Type B pancreatic cell (in vitro differentiated cells): ENCODE measurements around the gene FHAD1. TPM values are rescaled to one million over a fixed set of nuclear protein-coding genes. Genes with fewer than 3 reads are reported as not detected.

Experiments
- DNase-seq: peaks from one replicate; pipeline ENCODE4 v3.0.0; 2021; ENCODE audit warnings: mixed read lengths; ENCODE audit not compliant: unreplicated experiment; ENCODE audit errors: extremely low spot score
- H3K27ac Mint-ChIP-seq: 2 replicates; pipeline ENCODE4 v1.8.0; 2021; ENCODE audit warnings: mild to moderate bottlenecking, mixed read lengths
- H3K27me3 Mint-ChIP-seq: 2 replicates; pipeline ENCODE4 v1.8.0; 2021; ENCODE audit warnings: mixed read lengths
- H3K36me3 Mint-ChIP-seq: 2 replicates; pipeline ENCODE4 v1.8.0; 2021; ENCODE audit warnings: mixed read lengths
- H3K4me1 Mint-ChIP-seq: one replicate; pipeline ENCODE4 v1.8.0; 2021; ENCODE audit warnings: mixed read lengths; ENCODE audit not compliant: unreplicated experiment
- H3K4me3 Mint-ChIP-seq: 2 replicates; pipeline ENCODE4 v1.8.0; 2021; ENCODE audit warnings: mild to moderate bottlenecking, mixed read lengths
- H3K9me3 Mint-ChIP-seq: 2 replicates; pipeline ENCODE4 v1.8.0; 2021; ENCODE audit warnings: mixed read lengths
- CTCF ChIP-seq: fragments of 200-600 bp; sonication (generic); conservative IDR thresholded peaks from 2 replicates; pipeline ENCODE4 v1.5.0; 2021; ENCODE audit warnings: antibody characterized with exemption, mild to moderate bottlenecking
- total RNA-seq: library from RNA; stranded (reverse); gene quantifications from 2 replicates; pipeline ENCODE4 v1.2.1, GENCODE V29; 2021; ENCODE audit warnings: low replicate concordance

The FHAD1 gene
- total RNA-seq, 1 donor from 2014 or later = 3.8 TPM

- peaks cover 42% of the 10 kb centered on the region for H3K4me1 Mint-ChIP-seq
- TF ChIP-seq CTCF = no peak
- no peaks in the 10 kb centered on the region for H3K9me3 Mint-ChIP-seq
- no peak overlapping the region for H3K4me3 Mint-ChIP-seq
- H3K36me3 Mint-ChIP-seq = peaks cover 3% of the 10 kb centered on the region
- DNase-seq = no peak
- H3K27ac Mint-ChIP-seq = no peak overlapping the region
- H3K27me3 Mint-ChIP-seq = peaks cover 15% of the 10 kb centered on the region
Observed at GRCh38 chr1:15244813-15245212, 2.2 kb upstream of the FHAD1 start.

- TF ChIP-seq CTCF = no peak
- Mint-ChIP-seq H3K4me1 (peaks cover 42% of the 10 kb centered on the region), H3K36me3 (peaks cover 3% of the 10 kb centered on the region), H3K9me3 (no peaks in the 10 kb centered on the region), H3K4me3 (peak overlapping the region; percentile 84), H3K27ac (no peak overlapping the region), H3K27me3 (peaks cover 21% of the 10 kb centered on the region)
- no peak for DNase-seq
Observed at GRCh38 chr1:15245593-15246360, 1.2 kb upstream of the FHAD1 start.

GRCh38 chr1:15248216-15248615 is 1.2 kb downstream of the FHAD1 start:
- Mint-ChIP-seq H3K27ac (no peak overlapping the region), H3K4me3 (peak overlapping the region; percentile 87), H3K27me3 (peaks cover 21% of the 10 kb centered on the region), H3K4me1 (peaks cover 42% of the 10 kb centered on the region), H3K36me3 (peaks cover 3% of the 10 kb centered on the region), H3K9me3 (no peaks in the 10 kb centered on the region)
- no peak for DNase-seq
- no peak for TF ChIP-seq CTCF

- Mint-ChIP-seq H3K27ac (no peak overlapping the region), H3K36me3 (peaks cover 3% of the 10 kb centered on the region), H3K27me3 (peaks cover 21% of the 10 kb centered on the region), H3K9me3 (no peaks in the 10 kb centered on the region), H3K4me3 (peak overlapping the region; percentile 1), H3K4me1 (peaks cover 35% of the 10 kb centered on the region)
- DNase-seq = no peak
- no peak for TF ChIP-seq CTCF
Observed at GRCh38 chr1:15249081-15249480, 2.1 kb downstream of the FHAD1 start.

- Mint-ChIP-seq H3K27me3 (peaks cover 18% of the 10 kb centered on the region), H3K36me3 (peaks cover 3% of the 10 kb centered on the region), H3K9me3 (no peaks in the 10 kb centered on the region), H3K27ac (no peak overlapping the region), H3K4me1 (peaks cover 23% of the 10 kb centered on the region), H3K4me3 (no peak overlapping the region)
- TF ChIP-seq CTCF = no peak
- DNase-seq = peak; percentile 47
Observed at GRCh38 chr1:15251857-15252835, 5.1 kb downstream of the FHAD1 start.
